NCI-H1436 (cell line): Measurements from ENCODE around the gene NPBWR2.

ENCODE experiments used
- DNase-seq: peaks from one replicate; lab custom pipeline; 2025; lab: John Stamatoyannopoulos, UW

The NPBWR2 gene

DNA sequence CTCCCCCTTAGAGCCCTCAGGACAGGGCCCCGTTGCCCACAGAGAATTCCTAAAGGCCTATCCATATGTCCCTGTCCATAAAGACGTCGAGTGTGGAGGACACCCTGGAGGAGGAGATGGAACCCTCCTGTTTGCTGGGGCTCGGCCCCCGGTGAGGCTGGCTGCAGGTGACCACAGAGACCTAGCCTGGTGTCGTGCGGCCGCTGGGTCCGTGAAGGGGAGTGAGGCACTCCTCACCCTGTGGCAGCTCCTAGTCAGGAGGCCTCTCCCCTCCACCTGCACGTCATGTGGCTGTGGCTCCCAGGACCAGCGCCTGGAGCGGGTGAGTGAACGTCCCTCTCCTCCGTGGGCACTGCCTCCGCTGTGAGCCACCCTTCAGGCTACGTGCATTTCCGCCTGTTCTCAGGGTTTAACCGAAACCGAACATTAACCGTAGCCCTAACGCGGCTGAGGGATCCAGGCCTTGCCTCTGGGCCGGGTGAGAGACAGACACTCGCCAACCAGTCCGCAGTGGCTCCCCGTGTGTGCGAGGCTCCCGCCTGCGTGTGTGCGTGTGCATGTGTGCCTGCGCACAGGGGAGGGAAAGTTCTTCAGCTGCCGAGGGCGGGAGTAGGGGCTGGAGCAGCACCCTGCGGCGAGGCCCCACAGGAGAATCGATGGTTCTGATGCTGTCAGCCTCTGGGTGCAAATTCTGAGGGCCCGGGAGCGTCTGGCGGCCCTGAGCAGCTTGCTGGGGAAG lies 50.3 kb downstream of the NPBWR2 start:
- DNase-seq, result no peak

DNA sequence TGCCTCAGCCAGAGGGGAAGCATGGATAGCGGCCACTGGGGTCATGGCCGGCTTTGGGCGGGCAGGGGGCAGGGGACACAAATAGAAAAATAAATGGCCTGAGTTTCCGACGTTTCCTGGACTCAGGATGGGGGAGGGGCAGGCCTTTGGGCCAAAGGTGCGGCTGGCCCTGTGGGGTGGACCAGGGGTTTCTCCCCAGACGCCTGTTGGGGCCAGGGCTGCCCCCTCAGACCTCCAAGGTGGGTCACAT lies 50.8 kb downstream of the NPBWR2 start:
- DNase-seq, result no peak

DNA sequence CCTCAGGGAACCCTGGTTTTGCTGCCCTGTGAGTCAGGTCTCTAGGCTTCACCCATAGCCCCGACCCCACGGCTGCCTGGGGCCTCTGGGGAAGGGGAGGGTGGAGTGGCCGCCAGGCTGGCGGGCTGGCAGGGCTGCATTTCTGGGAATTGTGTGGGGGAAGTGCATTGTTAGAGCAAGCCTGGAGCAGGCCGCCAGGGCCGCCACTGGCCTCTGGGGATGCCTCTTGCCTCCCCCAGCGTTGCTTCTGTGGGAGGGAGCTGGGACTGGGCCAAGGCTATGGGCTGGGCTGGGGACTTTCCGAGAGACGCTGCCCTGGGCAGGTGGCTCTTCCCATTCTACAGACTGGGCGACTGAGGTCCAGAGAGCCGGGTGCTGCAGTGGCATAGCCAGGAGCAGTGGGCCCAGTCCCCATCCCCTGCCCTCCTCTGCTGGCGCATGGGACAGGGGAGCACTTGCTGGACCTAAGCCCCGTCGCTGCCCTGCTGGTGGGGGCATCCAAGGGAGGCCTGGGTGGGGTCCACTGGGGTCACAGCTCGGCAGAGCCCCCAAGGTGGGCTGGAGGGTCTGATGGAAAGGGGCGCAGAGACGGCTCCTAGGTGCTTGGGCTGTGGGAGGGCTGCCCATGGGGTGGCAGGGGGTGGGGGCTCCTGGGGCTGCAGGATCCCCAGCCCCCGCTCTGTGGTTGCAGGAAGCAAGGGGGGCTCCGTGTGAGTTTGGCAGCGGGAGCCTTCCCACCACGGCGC lies 51.3 kb downstream of the NPBWR2 start:
- no peak for DNase-seq

DNA sequence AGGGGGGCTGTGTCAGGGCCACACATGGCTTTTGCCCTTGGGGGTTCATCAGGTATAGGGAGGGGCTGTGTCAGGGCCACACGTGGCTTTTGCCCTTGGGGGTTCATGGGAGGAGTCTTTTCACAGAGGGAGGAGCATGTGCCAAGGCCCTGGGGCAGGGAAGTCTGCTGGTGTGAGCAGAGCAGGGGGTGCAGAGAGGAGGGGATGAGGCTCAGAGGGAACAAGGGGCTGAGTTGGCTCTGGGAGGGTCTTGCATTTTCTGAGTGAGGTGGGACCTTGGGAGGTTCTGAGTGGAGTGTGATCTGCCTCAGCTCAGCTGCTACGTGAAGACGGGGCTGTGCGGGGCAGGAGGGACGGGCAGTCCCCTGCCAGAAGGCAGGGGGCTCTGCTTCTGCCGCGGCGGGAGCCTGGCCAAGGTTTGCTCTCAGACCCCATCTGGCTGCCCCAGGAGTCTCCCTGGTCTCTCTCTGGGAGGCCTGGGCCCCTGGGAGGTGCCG lies 51.9 kb downstream of the NPBWR2 start:
- no peak for DNase-seq

DNA sequence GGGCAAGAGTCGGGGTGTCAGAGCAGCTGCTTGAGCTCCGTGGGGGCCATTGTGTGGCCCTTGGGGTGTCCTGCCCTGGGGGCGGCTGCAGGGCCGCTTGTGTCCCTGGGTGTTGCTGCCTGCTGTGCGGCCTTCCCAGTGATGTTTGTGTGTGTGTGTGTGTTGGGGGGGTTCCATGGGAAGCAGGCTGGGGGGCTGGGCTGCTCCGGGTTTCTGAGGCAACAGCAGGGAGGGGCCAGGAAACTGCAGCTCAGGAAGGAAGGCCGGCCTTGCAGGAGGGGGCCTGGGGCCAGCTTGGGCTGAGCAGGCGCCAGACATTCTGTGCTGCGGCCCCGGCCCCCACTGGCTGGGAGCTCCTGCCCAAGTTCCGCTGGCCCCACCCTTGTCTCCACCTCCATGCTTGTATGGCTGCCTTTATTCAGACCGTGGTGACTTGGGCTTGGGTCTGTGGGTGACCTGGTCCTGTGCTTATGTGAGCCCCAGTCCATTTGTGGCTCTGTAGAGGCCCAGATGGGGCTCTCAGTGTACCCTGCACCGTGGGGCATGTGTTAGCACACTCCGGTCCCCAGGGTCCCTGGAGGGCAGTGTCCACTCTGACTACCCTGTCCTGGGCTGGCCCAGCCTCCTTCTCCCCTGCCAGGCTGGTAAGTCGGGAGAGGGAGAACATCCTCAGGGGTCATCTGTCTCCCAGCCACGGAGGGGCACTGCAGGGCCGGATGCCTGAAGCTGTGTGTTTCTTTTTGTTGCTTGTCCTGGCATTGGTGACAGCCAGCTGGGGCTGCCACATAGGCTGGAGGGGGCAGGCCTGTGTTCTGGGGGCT lies 53.3 kb downstream of the NPBWR2 start:
- no peak for DNase-seq
